Measurements from ENCODE around the gene ADGRD1.

ADGRD1 gene

DNA sequence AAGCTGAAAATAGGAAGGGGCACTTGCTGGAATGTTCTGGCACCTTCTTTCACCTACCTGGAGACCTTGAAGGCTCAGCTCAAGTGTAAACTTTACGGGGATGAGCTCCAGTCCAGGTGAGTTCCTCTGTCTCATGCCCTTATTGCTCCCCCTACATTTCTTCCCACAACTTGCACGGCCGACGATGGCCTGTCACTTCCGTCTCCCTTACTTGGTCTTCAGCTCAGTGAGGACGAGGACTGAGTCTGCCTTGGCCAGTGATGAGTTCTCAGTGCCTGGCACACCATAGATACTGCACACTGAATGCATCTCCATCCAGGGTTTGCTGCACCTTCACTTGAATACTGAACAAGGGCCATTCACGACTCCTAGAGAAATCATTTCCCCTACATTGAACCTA lies 21.4 kb downstream of the ADGRD1 start:
- H4K91ac ChIP-seq (ENCODE audit: low read depth, low read length, poor library complexity) = peak overlapping the region; percentile 9
- no peaks in the 10 kb centered on the region for H3K9me3 ChIP-seq (replicated peaks in 1 of 2; ENCODE audit: control insufficient read depth in 2 of 2, insufficient read depth in 1 of 2, low read depth in 1 of 2, low read length in 2 of 2)
- H3K4me3 ChIP-seq (ENCODE audit: low read length in 2 of 2) = peak overlapping the region in 1 of 2 donors; percentile 8
- no peak overlapping the region for H2BK120ac ChIP-seq (ENCODE audit: low read depth, low read length)
- no peak overlapping the region for H2AFZ ChIP-seq (ENCODE audit: low read length)
- no peak overlapping the region for H3K9ac ChIP-seq (ENCODE audit: low read depth, low read length, poor library complexity)
- no peak overlapping the region for H3K27ac ChIP-seq (replicated peaks; ENCODE audit: low read length)
- no peak overlapping the region for H2BK5ac ChIP-seq (ENCODE audit: low read length)
- no peak overlapping the region for H2BK12ac ChIP-seq (ENCODE audit: low read length)
- H4K8ac ChIP-seq (ENCODE audit: low read depth, low read length) = no peak overlapping the region
- H3K27me3 ChIP-seq (ENCODE audit: control insufficient read depth in 3 of 3, insufficient read depth in 3 of 3, low read depth in 1 of 3, low read length in 3 of 3) = peaks cover 0 to 48% (median 0%) of the 10 kb centered on the region in 3 experiments
- H3K4ac ChIP-seq (ENCODE audit: low read length) = no peak overlapping the region
- H3K4me2 ChIP-seq (ENCODE audit: insufficient read depth, low read length, poor library complexity, severe bottlenecking) = no peak overlapping the region
- no peak for DNase-seq (ENCODE audit: low spot score)
- H2AK5ac ChIP-seq (ENCODE audit: low read depth, low read length) = no peak overlapping the region
- H3K36me3 ChIP-seq (replicated peaks in 1 of 2; ENCODE audit: control insufficient read depth in 2 of 2, insufficient read depth in 2 of 2, low read length in 2 of 2) = no peaks in the 10 kb centered on the region
- no peaks in the 10 kb centered on the region for H3K79me1 ChIP-seq (ENCODE audit: low read depth, low read length)
- no peak overlapping the region for H3K18ac ChIP-seq (ENCODE audit: low read length)
- no peak overlapping the region for H3K14ac ChIP-seq (ENCODE audit: low read length)
- no peak overlapping the region for H2BK15ac ChIP-seq (ENCODE audit: low read length)
- H3K4me1 ChIP-seq (ENCODE audit: control insufficient read depth in 2 of 2, insufficient read depth in 1 of 2, low read depth in 1 of 2, low read length in 2 of 2) = no peaks in the 10 kb centered on the region
- no peak overlapping the region for H3K23ac ChIP-seq (ENCODE audit: low read depth, low read length, poor library complexity)
- WGBS, 2 donors (ENCODE audit: extremely low coverage in 2 of 2, insufficient read length in 2 of 2, insufficient replicate concordance in 1 of 2) = no CpG with 5 or more reads among the region's 7 CpGs

GRCh38 chr12:130976171-130976720 lies 22.5 kb downstream of the ADGRD1 start:
- no CpG with 5 or more reads among the region's 15 CpGs for WGBS, 2 donors (ENCODE audit: extremely low coverage in 2 of 2, insufficient read length in 2 of 2, insufficient replicate concordance in 1 of 2)

GRCh38 chr12:130977046-130977742 lies 23.5 kb downstream of the ADGRD1 start:
- DNase-seq (ENCODE audit: low spot score) = no peak
- Histone ChIP-seq H3K4me2 (ENCODE audit: insufficient read depth, low read length, poor library complexity, severe bottlenecking) (no peak overlapping the region), H4K91ac (ENCODE audit: low read depth, low read length, poor library complexity) (no peak overlapping the region), H3K9me3 (replicated peaks in 1 of 2; ENCODE audit: control insufficient read depth in 2 of 2, insufficient read depth in 1 of 2, low read depth in 1 of 2, low read length in 2 of 2) (no peaks in the 10 kb centered on the region), H4K8ac (ENCODE audit: low read depth, low read length) (no peak overlapping the region), H2BK5ac (ENCODE audit: low read length) (no peak overlapping the region), H2AFZ (ENCODE audit: low read length) (no peak overlapping the region), H3K23ac (ENCODE audit: low read depth, low read length, poor library complexity) (peak overlapping the region; percentile 66), H2BK15ac (ENCODE audit: low read length) (peak overlapping the region; percentile 8), H3K79me1 (ENCODE audit: low read depth, low read length) (no peaks in the 10 kb centered on the region), H3K4me1 (ENCODE audit: control insufficient read depth in 2 of 2, insufficient read depth in 1 of 2, low read depth in 1 of 2, low read length in 2 of 2) (peaks cover 0 to 2% of the 10 kb centered on the region in 2 donors), H2BK12ac (ENCODE audit: low read length) (no peak overlapping the region), H3K36me3 (replicated peaks in 1 of 2; ENCODE audit: control insufficient read depth in 2 of 2, insufficient read depth in 2 of 2, low read length in 2 of 2) (no peaks in the 10 kb centered on the region), H3K14ac (ENCODE audit: low read length) (peak overlapping the region; percentile 61), H3K4ac (ENCODE audit: low read length) (no peak overlapping the region), H3K18ac (ENCODE audit: low read length) (peak overlapping the region; percentile 91), H2BK120ac (ENCODE audit: low read depth, low read length) (no peak overlapping the region), H2AK5ac (ENCODE audit: low read depth, low read length) (no peak overlapping the region), H3K9ac (ENCODE audit: low read depth, low read length, poor library complexity) (no peak overlapping the region), H3K4me3 (ENCODE audit: low read length in 2 of 2) (no peak overlapping the region), H3K27ac (replicated peaks; ENCODE audit: low read length) (no peak overlapping the region), H3K27me3 (ENCODE audit: control insufficient read depth in 3 of 3, insufficient read depth in 3 of 3, low read depth in 1 of 3, low read length in 3 of 3) (peaks cover 0 to 38% (median 0%) of the 10 kb centered on the region in 3 experiments)
- no CpG with 5 or more reads among the region's 17 CpGs for WGBS, 2 donors (ENCODE audit: extremely low coverage in 2 of 2, insufficient read length in 2 of 2, insufficient replicate concordance in 1 of 2)

More at GRCh38 chr12:130976171-130976720, 22.5 kb downstream of the ADGRD1 start:
- no peak overlapping the region for H4K8ac ChIP-seq (ENCODE audit: low read depth, low read length)
- peak overlapping the region; percentile 71 for H2AK5ac ChIP-seq (ENCODE audit: low read depth, low read length)
- no peak overlapping the region for H3K9ac ChIP-seq (ENCODE audit: low read depth, low read length, poor library complexity)
- no peak overlapping the region for H2AFZ ChIP-seq (ENCODE audit: low read length)
- no peak overlapping the region for H3K4ac ChIP-seq (ENCODE audit: low read length)
- no peak overlapping the region for H3K4me2 ChIP-seq (ENCODE audit: insufficient read depth, low read length, poor library complexity, severe bottlenecking)
- H2BK120ac ChIP-seq (ENCODE audit: low read depth, low read length) = no peak overlapping the region
- H3K79me1 ChIP-seq (ENCODE audit: low read depth, low read length) = no peaks in the 10 kb centered on the region
- H3K9me3 ChIP-seq (replicated peaks in 1 of 2; ENCODE audit: control insufficient read depth in 2 of 2, insufficient read depth in 1 of 2, low read depth in 1 of 2, low read length in 2 of 2) = no peaks in the 10 kb centered on the region
- no peaks in the 10 kb centered on the region for H3K36me3 ChIP-seq (replicated peaks in 1 of 2; ENCODE audit: control insufficient read depth in 2 of 2, insufficient read depth in 2 of 2, low read length in 2 of 2)
- H3K23ac ChIP-seq (ENCODE audit: low read depth, low read length, poor library complexity) = no peak overlapping the region
- no peak overlapping the region for H3K4me3 ChIP-seq (ENCODE audit: low read length in 2 of 2)
- no peak overlapping the region for H2BK12ac ChIP-seq (ENCODE audit: low read length)
- H3K4me1 ChIP-seq (ENCODE audit: control insufficient read depth in 2 of 2, insufficient read depth in 1 of 2, low read depth in 1 of 2, low read length in 2 of 2) = peaks cover 0 to 2% of the 10 kb centered on the region in 2 donors
- peaks cover 0 to 44% (median 0%) of the 10 kb centered on the region in 3 experiments for H3K27me3 ChIP-seq (ENCODE audit: control insufficient read depth in 3 of 3, insufficient read depth in 3 of 3, low read depth in 1 of 3, low read length in 3 of 3)
- H2BK15ac ChIP-seq (ENCODE audit: low read length) = no peak overlapping the region
- no peak overlapping the region for H3K27ac ChIP-seq (replicated peaks; ENCODE audit: low read length)
- H4K91ac ChIP-seq (ENCODE audit: low read depth, low read length, poor library complexity) = no peak overlapping the region
- no peak overlapping the region for H2BK5ac ChIP-seq (ENCODE audit: low read length)
- no peak overlapping the region for H3K14ac ChIP-seq (ENCODE audit: low read length)
- H3K18ac ChIP-seq (ENCODE audit: low read length) = no peak overlapping the region
- DNase-seq (ENCODE audit: low spot score) = no peak

DNA sequence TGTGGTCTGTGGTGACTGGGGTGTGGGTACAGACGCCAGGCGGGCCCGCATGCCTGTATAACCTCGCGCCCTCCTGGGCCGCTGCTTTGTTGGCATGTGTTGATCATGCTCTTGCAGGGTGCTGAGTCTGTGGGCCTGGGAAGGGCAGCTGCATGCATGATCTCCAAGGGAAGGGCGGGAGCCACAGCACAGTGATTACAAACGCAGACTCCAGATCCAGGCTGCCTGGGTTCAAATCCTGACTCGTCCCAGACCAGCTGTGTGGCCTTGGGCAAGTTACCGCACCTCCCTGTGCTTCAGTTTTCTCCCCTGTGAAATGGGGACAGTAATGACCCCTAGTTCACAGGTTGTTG lies 24.0 kb downstream of the ADGRD1 start:
- no peak overlapping the region for H2BK5ac ChIP-seq (ENCODE audit: low read length)
- no peaks in the 10 kb centered on the region for H3K9me3 ChIP-seq (replicated peaks in 1 of 2; ENCODE audit: control insufficient read depth in 2 of 2, insufficient read depth in 1 of 2, low read depth in 1 of 2, low read length in 2 of 2)
- no peaks in the 10 kb centered on the region for H3K79me1 ChIP-seq (ENCODE audit: low read depth, low read length)
- H3K27me3 ChIP-seq (ENCODE audit: control insufficient read depth in 3 of 3, insufficient read depth in 3 of 3, low read depth in 1 of 3, low read length in 3 of 3) = peaks cover 0 to 34% (median 0%) of the 10 kb centered on the region in 3 experiments
- no peak for DNase-seq (ENCODE audit: low spot score)
- H2BK12ac ChIP-seq (ENCODE audit: low read length) = no peak overlapping the region
- H3K18ac ChIP-seq (ENCODE audit: low read length) = peak overlapping the region; percentile 82
- H3K4me2 ChIP-seq (ENCODE audit: insufficient read depth, low read length, poor library complexity, severe bottlenecking) = no peak overlapping the region
- no peak overlapping the region for H3K4ac ChIP-seq (ENCODE audit: low read length)
- WGBS, 2 donors (ENCODE audit: extremely low coverage in 2 of 2, insufficient read length in 2 of 2, insufficient replicate concordance in 1 of 2) = no CpG with 5 or more reads among the region's 10 CpGs
- peak overlapping the region; percentile 66 for H3K23ac ChIP-seq (ENCODE audit: low read depth, low read length, poor library complexity)
- H2BK120ac ChIP-seq (ENCODE audit: low read depth, low read length) = no peak overlapping the region
- H4K91ac ChIP-seq (ENCODE audit: low read depth, low read length, poor library complexity) = no peak overlapping the region
- peak overlapping the region; percentile 8 for H2BK15ac ChIP-seq (ENCODE audit: low read length)
- H2AFZ ChIP-seq (ENCODE audit: low read length) = no peak overlapping the region
- H4K8ac ChIP-seq (ENCODE audit: low read depth, low read length) = no peak overlapping the region
- no peak overlapping the region for H3K4me3 ChIP-seq (ENCODE audit: low read length in 2 of 2)
- H3K4me1 ChIP-seq (ENCODE audit: control insufficient read depth in 2 of 2, insufficient read depth in 1 of 2, low read depth in 1 of 2, low read length in 2 of 2) = peaks cover 0 to 2% of the 10 kb centered on the region in 2 donors
- no peak overlapping the region for H3K9ac ChIP-seq (ENCODE audit: low read depth, low read length, poor library complexity)
- no peak overlapping the region for H3K27ac ChIP-seq (replicated peaks; ENCODE audit: low read length)
- H2AK5ac ChIP-seq (ENCODE audit: low read depth, low read length) = no peak overlapping the region
- peak overlapping the region; percentile 61 for H3K14ac ChIP-seq (ENCODE audit: low read length)
- no peaks in the 10 kb centered on the region for H3K36me3 ChIP-seq (replicated peaks in 1 of 2; ENCODE audit: control insufficient read depth in 2 of 2, insufficient read depth in 2 of 2, low read length in 2 of 2)

All from neuronal stem cell (in vitro differentiated cells).